Endothelial cell of umbilical vein (primary cell): ENCODE data around the gene SLC20A1. TPM values are rescaled to one million over a fixed set of nuclear protein-coding genes. Genes with fewer than 3 reads are reported as not detected.
A peak's percentile ranks its signal among the peaks of the same experiment; 100 is the strongest.

Experiments used
- BruUV-seq: library from RNA; stranded (reverse); fragments of 400-500 nt; replicated peaks from 2 replicates; lab custom pipeline; 2021; lab: Mats Ljungman, UMichigan
- CTCF ChIA-PET: fragments of 300-600, 350-600 bp; sonication (Branson Sonifier 250); formaldehyde crosslinking; loops from one replicate; lab custom pipeline; 2021; ENCODE audit warnings: antibody characterized with exemption, inconsistent platforms; lab: Charles Lee
- POLR2A ChIA-PET: fragments of 300-600, 350-600 bp; sonication (Branson Sonifier 250); formaldehyde crosslinking; loops from one replicate; lab custom pipeline; 2021; ENCODE audit warnings: antibody characterized with exemption, inconsistent platforms; lab: Charles Lee
- DNase-seq: peaks from one replicate; pipeline ENCODE4 v3.0.0-alpha.2; 2011; ENCODE audit warnings: low read depth, low spot score
- FAIRE-seq: peaks from 2 replicates; lab custom pipeline; 2011; peaks lifted over from hg19 to GRCh38; lab: Jason Lieb, UNC
- H2AFZ ChIP-seq: 2 replicates; pipeline ENCODE4 v1.6.0; 2012; ENCODE audit warnings: low read depth, low read length, control low read depth, inconsistent platforms
- H3K27ac ChIP-seq: 2 replicates; pipeline ENCODE4 v1.5.1; 2011; ENCODE audit warnings: low read depth, mild to moderate bottlenecking, control low read depth, low read length, moderate library complexity; ENCODE audit not compliant: insufficient read depth
- H3K27me3 ChIP-seq, 2 experiments: 2 replicates each; pipeline versions ENCODE4 v1.6.0 to v1.6.1; 2011; ENCODE audit warnings: low read length in 2 of 2, mixed read lengths in 1 of 2; ENCODE audit not compliant: control insufficient read depth in 2 of 2, insufficient read depth in 2 of 2
- H3K36me3 ChIP-seq, 2 experiments: 2 replicates in 1 of 2; 3 replicates in 1 of 2; pipeline ENCODE4 v1.5.1; 2011; ENCODE audit warnings: low read length in 2 of 2, mild to moderate bottlenecking in 1 of 2, moderate library complexity in 1 of 2; ENCODE audit not compliant: control insufficient read depth in 2 of 2, insufficient read depth in 2 of 2; ENCODE audit errors: extremely low read depth in 1 of 2
- H3K4me1 ChIP-seq: 3 replicates; pipeline ENCODE4 v1.5.1; 2011; ENCODE audit warnings: mild to moderate bottlenecking, low read length; ENCODE audit not compliant: control insufficient read depth, insufficient read depth; ENCODE audit errors: extremely low read depth
- H3K4me2 ChIP-seq: 2 replicates; pipeline ENCODE4 v1.6.1; 2011; ENCODE audit warnings: low read length, control low read depth, mixed read lengths; ENCODE audit not compliant: insufficient read depth
- H3K4me3 ChIP-seq, 3 experiments: fragments of 200-600 bp in 1 of 3; sonication (generic), shearing (Covaris generic) in 1 of 3; replicated peaks in 1 of 3; 2 replicates each; pipeline ENCODE4 v1.5.1; 2011 to 2016; ENCODE audit warnings: control low read depth in 3 of 3, low read length in 3 of 3, mild to moderate bottlenecking in 2 of 3, inconsistent platforms in 1 of 3, low read depth in 1 of 3, moderate library complexity in 1 of 3; ENCODE audit not compliant: insufficient read depth in 1 of 3
- H3K79me2 ChIP-seq: 2 replicates; pipeline ENCODE4 v1.6.0; 2012; ENCODE audit warnings: low read length, inconsistent platforms; ENCODE audit not compliant: control insufficient read depth, insufficient read depth
- H3K9ac ChIP-seq: replicated peaks from 2 replicates; pipeline ENCODE3; 2011; ENCODE audit warnings: low read length, control low read depth; ENCODE audit not compliant: insufficient read depth; ENCODE audit errors: extremely low read depth
- H3K9me1 ChIP-seq: replicated peaks from 3 replicates; pipeline ENCODE4 v1.6.0; 2011; ENCODE audit warnings: mild to moderate bottlenecking, low read length; ENCODE audit not compliant: control insufficient read depth, insufficient read depth; ENCODE audit errors: extremely low read depth
- H3K9me3 ChIP-seq: replicated peaks from 2 replicates; pipeline ENCODE4 v1.5.1; 2012; ENCODE audit warnings: low read length, inconsistent platforms; ENCODE audit not compliant: control insufficient read depth, insufficient read depth
- H4K20me1 ChIP-seq: replicated peaks from 2 replicates; pipeline ENCODE3; 2011; ENCODE audit warnings: mild to moderate bottlenecking, low read length; ENCODE audit not compliant: control insufficient read depth, insufficient read depth; ENCODE audit errors: extremely low read depth
- EZH2 ChIP-seq: IDR thresholded peaks from 2 replicates; pipeline ENCODE4 v1.6.1; 2012; ENCODE audit warnings: borderline replicate concordance, low read depth, mild to moderate bottlenecking, moderate library complexity, low read length, inconsistent platforms; ENCODE audit not compliant: severe bottlenecking
- FOS ChIP-seq: IDR thresholded peaks from 2 replicates; pipeline ENCODE4 v1.6.1; 2011; ENCODE audit warnings: mild to moderate bottlenecking, low read length, moderate library complexity, borderline replicate concordance; ENCODE audit not compliant: insufficient read depth
- GATA2 ChIP-seq: IDR thresholded peaks from 2 replicates; pipeline ENCODE4 v1.7.0; 2011; ENCODE audit warnings: low read depth, mild to moderate bottlenecking, moderate library complexity, mixed read lengths, low read length; ENCODE audit not compliant: insufficient read length, insufficient read depth
- JUN ChIP-seq: IDR thresholded peaks from 2 replicates; pipeline ENCODE4 v1.6.1; 2011; ENCODE audit warnings: borderline replicate concordance, low read depth; ENCODE audit not compliant: insufficient read length, insufficient read depth
- POLR2A ChIP-seq: IDR thresholded peaks from 2 replicates; pipeline ENCODE4 v1.6.1; 2012; ENCODE audit warnings: low read depth, mild to moderate bottlenecking, control low read depth, low read length
- dilution Hi-C: fragments of 300-500 bp; cut with MboI; formaldehyde crosslinking; loops from one replicate; pipeline ENCODE4 v1.15.0; 2019; ENCODE audit warnings: low sequenced_read_pairs; ENCODE audit not compliant: extremely low pct_ligation_motif_present
- intact Hi-C: fragments of 100-400 bp; cut with micrococcal nuclease; formaldehyde crosslinking; loops from one replicate; pipeline ENCODE4 v1.10.0; 2022
- polyA plus RNA-seq, 4 experiments: library from polyadenylated mRNA; depleted of rRNA in 3 of 4; stranded (reverse) in 3 of 4; unstranded in 1 of 4; fragments of >200 nt; gene quantifications; 2 replicates each; pipeline versions ENCODE4 v1.2.1 to v1.2.3, GENCODE V29; 2011 to 2012; ENCODE audit warnings: missing spikeins in 1 of 4
- total RNA-seq: library from RNA; stranded (reverse); gene quantifications from 2 replicates; pipeline ENCODE4 v1.2.3, GENCODE V29; 2021

The SLC20A1 gene
- total and polyA plus RNA-seq, 2 donors (not counting 3 experiments of a cell fraction or from before 2014, with no cell fraction given), result 52.7 to 149 TPM

DNA sequence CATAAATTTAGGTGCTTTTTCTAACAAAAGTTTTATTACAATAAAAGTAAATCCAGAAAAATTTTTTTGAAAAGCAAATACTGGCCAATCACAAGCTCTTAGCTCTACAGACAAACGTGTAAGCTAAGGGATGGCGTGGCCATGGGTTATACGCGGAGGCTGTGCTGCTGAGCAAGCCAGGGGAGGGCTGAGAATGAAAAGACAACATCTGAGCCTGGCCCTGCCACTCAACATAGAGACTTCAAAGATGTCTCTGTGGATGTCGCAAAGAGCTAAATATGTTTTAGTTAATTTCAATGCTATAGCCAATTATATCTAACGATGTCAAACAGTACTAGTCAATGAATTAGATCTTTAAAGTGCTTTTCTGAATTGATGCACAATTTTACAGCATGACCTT, 41.8 kb downstream of the SLC20A1 start:
- H3K27me3 ChIP-seq, result no peaks in the 10 kb centered on the region
- no peak overlapping the region for H2AFZ ChIP-seq
- H3K79me2 ChIP-seq, result no peaks in the 10 kb centered on the region
- no peak for DNase-seq
- H3K9me3 ChIP-seq, result no peaks in the 10 kb centered on the region
- H3K27ac ChIP-seq, result no peak overlapping the region
- no peak overlapping the region for H3K9ac ChIP-seq
- no TSS peak for BruUV-seq
- CTCF ChIA-PET, result interaction anchor here (1.2 to 4.1 kb wide), 3 partner anchors 13 to 60 kb away, joined by 3 to 27 read pairs (median 7); no protein-coding TSS in a partner anchor
- H3K4me3 ChIP-seq, result no peak overlapping the region
- H3K9me1 ChIP-seq, result no peaks in the 10 kb centered on the region
- no peak overlapping the region for H3K4me2 ChIP-seq
- intact Hi-C loops, result no loop called here
- dilution Hi-C loops, result no loop called here
- peaks cover 44% of the 10 kb centered on the region for H3K4me1 ChIP-seq
- no peaks in the 10 kb centered on the region for H3K36me3 ChIP-seq
- POLR2A ChIA-PET, result no interaction called here
- no peak for FAIRE-seq
- TF ChIP-seq GATA2 (no peak), EZH2 (no peak), FOS (no peak), JUN (no peak)
- H4K20me1 ChIP-seq, result no peaks in the 10 kb centered on the region

DNA sequence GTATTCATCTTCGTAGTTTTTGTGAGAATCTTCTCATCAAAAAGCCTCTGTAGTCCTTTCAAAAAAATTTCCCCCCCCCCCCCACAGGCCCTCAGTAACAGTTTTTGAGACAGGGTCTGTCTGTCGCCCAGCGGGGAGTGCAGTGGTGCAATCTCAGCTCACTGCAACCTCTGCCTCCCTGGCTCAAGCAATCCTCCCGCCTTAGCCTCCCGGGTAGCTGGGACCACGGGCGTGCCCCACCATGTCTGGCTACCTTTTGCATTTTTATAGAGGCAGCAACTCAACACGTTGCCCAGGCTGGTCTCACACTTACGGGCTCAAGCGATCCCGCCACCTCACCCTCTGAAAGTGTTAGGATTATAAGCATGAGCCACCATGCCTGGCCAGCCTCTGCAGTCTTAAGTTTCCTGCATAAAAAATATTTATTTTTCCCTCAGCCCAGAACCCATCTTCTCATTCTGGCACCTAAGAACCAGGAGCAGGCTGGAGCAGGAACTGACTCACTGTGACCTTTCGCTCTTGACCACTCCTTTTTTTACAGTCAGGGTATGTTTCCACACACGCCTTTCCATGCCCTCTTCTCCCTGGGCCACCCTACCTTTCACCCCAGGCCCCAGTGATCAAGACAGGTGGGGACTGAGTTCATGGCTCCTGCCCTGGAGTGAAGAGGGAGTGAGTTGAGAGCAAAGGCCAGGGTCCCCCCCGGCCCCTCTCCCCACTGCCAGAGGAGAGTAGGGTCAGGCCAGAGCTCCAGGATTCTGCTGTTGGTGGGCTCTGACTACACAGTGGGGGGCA, 42.5 kb downstream of the SLC20A1 start:
- FAIRE-seq, result peak; percentile 83
- no peaks in the 10 kb centered on the region for H3K79me2 ChIP-seq
- H4K20me1 ChIP-seq, result no peaks in the 10 kb centered on the region
- CTCF ChIA-PET, result interaction anchor here (0.6 to 5.3 kb wide), 6 partner anchors 14 to 194 kb away, joined by 3 to 59 read pairs (median 6); no protein-coding TSS in a partner anchor
- TF ChIP-seq POLR2A (no peak), JUN (no peak), FOS (peak; percentile 61)
- no TSS peak for BruUV-seq
- peak overlapping the region; percentile 21 for H3K27ac ChIP-seq
- POLR2A ChIA-PET, result interaction anchor here (0.6 kb wide), 1 partner anchor 43 kb away, joined by 5 read pairs; no protein-coding TSS in a partner anchor
- H3K4me3 ChIP-seq, result no peak overlapping the region
- H3K4me2 ChIP-seq, result no peak overlapping the region
- H2AFZ ChIP-seq, result peak overlapping the region; percentile 7
- H3K9ac ChIP-seq, result no peak overlapping the region
- intact Hi-C loops, result loop anchor here (1.0 kb wide), 1 partner anchor 104 kb away; the partner anchor contains the start of gene CHCHD5
- H3K9me3 ChIP-seq, result no peaks in the 10 kb centered on the region
- H3K36me3 ChIP-seq, result no peaks in the 10 kb centered on the region
- dilution Hi-C loops, result no loop called here
- peak; percentile 30 for DNase-seq
- H3K27me3 ChIP-seq, result no peaks in the 10 kb centered on the region
- peaks cover 48% of the 10 kb centered on the region for H3K4me1 ChIP-seq
- no peaks in the 10 kb centered on the region for H3K9me1 ChIP-seq
